ENCODE measurements around the gene PHF12. TPM values are rescaled to one million over a fixed set of nuclear protein-coding genes. Genes with fewer than 3 reads are reported as not detected.

Gene PHF12
- total and polyA plus RNA-seq, 2 of the 8 experiments (the other 6 are each of a cell fraction or from before 2014, with no cell fraction given) = 38.8 to 65.7 TPM

GRCh38 chr17:28999206-28999605 is 47.9 kb upstream of the PHF12 start:
- Histone ChIP-seq H2BK12ac (ENCODE audit: low read depth, low read length) (no peak overlapping the region), H3K23me2 (ENCODE audit: low read depth, low read length) (no peaks in the 10 kb centered on the region), H3K56ac (replicated peaks; ENCODE audit: insufficient read length, low read depth, low read length) (no peak overlapping the region), H3K14ac (ENCODE audit: insufficient read length) (no peak overlapping the region), H2BK5ac (ENCODE audit: low read depth, low read length) (no peak overlapping the region), H2BK15ac (ENCODE audit: low read length) (no peak overlapping the region), H4K91ac (replicated peaks; ENCODE audit: insufficient read length, low read length) (no peak overlapping the region), H4K5ac (ENCODE audit: insufficient read length, low read depth, low read length) (no peak overlapping the region), H3K9ac (replicated peaks in 1 of 4; ENCODE audit: extremely low read depth in 1 of 4, low read depth in 3 of 4, low read length in 3 of 4) (no peak overlapping the region), H2AFZ (ENCODE audit: low read length) (no peak overlapping the region), H3K4me3 (ENCODE audit: extremely low read depth in 1 of 4, insufficient read depth in 2 of 4, low read depth in 3 of 4, low read length in 4 of 4) (no peak overlapping the region), H2AK5ac (ENCODE audit: low read depth, low read length) (no peak overlapping the region), H3K27ac (ENCODE audit: low read depth, low read length) (no peak overlapping the region), H3K27me3 (replicated peaks in 1 of 4; ENCODE audit: control insufficient read depth in 3 of 4, extremely low read depth in 1 of 4, insufficient read depth in 3 of 4, low read length in 3 of 4) (peaks cover 0 to 4% (median 2%) of the 10 kb centered on the region in 4 experiments; a peak in 5 of 7 replicates), H3K9me3 (ENCODE audit: insufficient read depth in 2 of 2, low read depth in 1 of 2, low read length in 1 of 2) (no peaks in the 10 kb centered on the region), H3K4me2 (ENCODE audit: insufficient read depth in 1 of 2, low read depth in 2 of 2, low read length in 2 of 2) (no peak overlapping the region), H4K20me1 (replicated peaks in 1 of 2; ENCODE audit: control insufficient read depth in 1 of 2, insufficient read depth in 2 of 2, low read length in 2 of 2) (no peaks in the 10 kb centered on the region), H3K4me1 (replicated peaks in 1 of 4; ENCODE audit: control insufficient read depth in 3 of 4, insufficient read depth in 4 of 4, low read length in 3 of 4) (peaks cover 4 to 40% (median 27%) of the 10 kb centered on the region in 4 experiments), H3K18ac (ENCODE audit: extremely low read depth, low read length) (no peak overlapping the region), H3K79me2 (ENCODE audit: control insufficient read depth in 1 of 2, insufficient read depth in 2 of 2, low read length in 2 of 2) (no peaks in the 10 kb centered on the region), H3K4ac (replicated peaks; ENCODE audit: insufficient read length, low read depth, low read length) (no peak overlapping the region), H2BK20ac (ENCODE audit: low read length) (no peak overlapping the region), H3K79me1 (ENCODE audit: low read depth, low read length) (no peaks in the 10 kb centered on the region), H2BK120ac (replicated peaks; ENCODE audit: low read depth, low read length) (no peak overlapping the region), H3K36me3 (ENCODE audit: control insufficient read depth in 2 of 4, insufficient read depth in 4 of 4, low read length in 3 of 4) (no peaks in the 10 kb centered on the region), H4K8ac (ENCODE audit: extremely low read depth, insufficient read depth, low read length) (no peak overlapping the region), H3K23ac (ENCODE audit: insufficient read length) (no peak overlapping the region)
- POLR2A ChIA-PET (ENCODE audit: partially characterized antibody) = interaction anchor here (1.0 kb wide), 1 partner anchor 46 kb away, joined by 3 read pairs; no protein-coding TSS in a partner anchor
- no peak for DNase-seq (ENCODE audit: low read depth in 1 of 2, low spot score in 2 of 2)
- no peak for FAIRE-seq
- WGBS, 2 experiments (ENCODE audit: extremely low coverage in 1 of 2, insufficient coverage in 1 of 2, insufficient read length in 1 of 2, insufficient replicate concordance in 2 of 2, low coverage in 1 of 2, low lambda C conversion rate in 2 of 2, missing lambda C conversion rate in 1 of 2) = 93% methylated on average over 5 of the region's 5 CpGs; no CpG with 5 or more reads in 1 of the 2 experiments
- CTCF ChIA-PET (ENCODE audit: partially characterized antibody) = interaction anchor here (0.7 to 17.9 kb wide), 4 partner anchors 15 to 115 kb away, joined by 3 to 239 read pairs (median 4); no protein-coding TSS in a partner anchor
- TF ChIP-seq JUND (IDR thresholded peaks at IDR 0.05; ENCODE audit: low read length) = no peak
- TF ChIP-seq MAFK (IDR thresholded peaks at IDR 0.05; ENCODE audit: low read depth, low read length) = no peak
- no peak for TF ChIP-seq NRF1 (IDR thresholded peaks at IDR 0.05; ENCODE audit: low read depth, low read length)
- no peak for TF ChIP-seq CBX5 (IDR thresholded peaks at IDR 0.05; ENCODE audit: low read depth, low read length)
- TF ChIP-seq CEBPB (IDR thresholded peaks at IDR 0.05; ENCODE audit: low read depth, low read length) = no peak
- TF ChIP-seq POLR2AphosphoS5 (IDR thresholded peaks at IDR 0.05; ENCODE audit: low read depth, low read length) = no peak
- TF ChIP-seq, protein P1, sequence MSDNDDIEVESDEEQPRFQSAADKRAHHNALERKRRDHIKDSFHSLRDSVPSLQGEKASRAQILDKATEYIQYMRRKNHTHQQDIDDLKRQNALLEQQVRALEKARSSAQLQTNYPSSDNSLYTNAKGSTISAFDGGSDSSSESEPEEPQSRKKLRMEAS (IDR thresholded peaks at IDR 0.05) = no peak
